H9 (cell line): Measurements from ENCODE around the gene TRIOBP. TPM values are rescaled to one million over a fixed set of nuclear protein-coding genes. Genes with fewer than 3 reads are reported as not detected.

ENCODE experiments used
- DNase-seq: peaks from one replicate; pipeline ENCODE4 v3.0.0-alpha.2; 2017
- H2AFZ ChIP-seq: one replicate; pipeline ENCODE4 v1.6.1; 2013; ENCODE audit warnings: mild to moderate bottlenecking, low read length, control low read depth, moderate library complexity
- H2AK5ac ChIP-seq: 2 replicates; pipeline ENCODE4 v1.6.1; 2013; ENCODE audit warnings: low read length, control low read depth, mixed read lengths; ENCODE audit not compliant: insufficient read length
- H2BK120ac ChIP-seq: one replicate; pipeline ENCODE4 v1.6.1; 2013; ENCODE audit warnings: low read depth, mild to moderate bottlenecking, low read length, control low read depth, inconsistent platforms; ENCODE audit not compliant: poor library complexity, severe bottlenecking
- H2BK12ac ChIP-seq: 2 replicates; pipeline ENCODE4 v1.6.1; 2013; ENCODE audit warnings: low read length, control low read depth, mixed read lengths, low read depth; ENCODE audit not compliant: insufficient read length
- H2BK15ac ChIP-seq: 2 replicates; pipeline ENCODE4 v1.6.1; 2013; ENCODE audit warnings: low read depth, low read length, control low read depth
- H2BK20ac ChIP-seq: one replicate; pipeline ENCODE4 v1.6.1; 2013; ENCODE audit warnings: low read depth, mild to moderate bottlenecking, low read length, control low read depth, inconsistent platforms; ENCODE audit not compliant: poor library complexity, severe bottlenecking
- H2BK5ac ChIP-seq: 2 replicates; pipeline ENCODE4 v1.6.1; 2013; ENCODE audit warnings: low read length, control low read depth, mixed read lengths; ENCODE audit not compliant: insufficient read length
- H3K14ac ChIP-seq: 2 replicates; pipeline ENCODE4 v1.6.1; 2013; ENCODE audit warnings: low read length, control low read depth; ENCODE audit not compliant: insufficient read depth
- H3K18ac ChIP-seq: 2 replicates; pipeline ENCODE4 v1.6.1; 2013; ENCODE audit warnings: low read depth, mild to moderate bottlenecking, mixed read lengths, low read length, control low read depth; ENCODE audit not compliant: insufficient read length
- H3K23ac ChIP-seq: 2 replicates; pipeline ENCODE4 v1.6.1; 2013; ENCODE audit warnings: low read length, control low read depth, mixed read lengths, low read depth; ENCODE audit not compliant: insufficient read length
- H3K23me2 ChIP-seq: 2 replicates; pipeline ENCODE4 v1.6.1; 2013; ENCODE audit warnings: low read depth, mild to moderate bottlenecking, mixed read lengths, low read length, control low read depth; ENCODE audit not compliant: insufficient read length, poor library complexity, severe bottlenecking
- H3K27ac ChIP-seq: 2 replicates; pipeline ENCODE4 v1.5.1; 2013; ENCODE audit warnings: low read length, control low read depth, mixed read lengths, low read depth; ENCODE audit not compliant: insufficient read length
- H3K27me3 ChIP-seq: 2 replicates; pipeline ENCODE4 v1.6.1; 2013; ENCODE audit warnings: low read length, control low read depth, inconsistent platforms; ENCODE audit not compliant: insufficient read depth
- H3K4ac ChIP-seq: 2 replicates; pipeline ENCODE4 v1.6.1; 2013; ENCODE audit warnings: low read depth, mild to moderate bottlenecking, control low read depth, inconsistent platforms, low read length, moderate library complexity
- H3K4me1 ChIP-seq: 2 replicates; pipeline ENCODE4 v1.6.1; 2013; ENCODE audit warnings: low read length, control low read depth, inconsistent platforms; ENCODE audit not compliant: insufficient read depth
- H3K4me2 ChIP-seq: 2 replicates; pipeline ENCODE4 v1.6.1; 2013; ENCODE audit warnings: low read length, control low read depth, mixed read lengths; ENCODE audit not compliant: insufficient read length, insufficient read depth
- H3K56ac ChIP-seq: 2 replicates; pipeline ENCODE4 v1.6.1; 2013; ENCODE audit warnings: low read depth, mild to moderate bottlenecking, mixed read lengths, low read length, control low read depth; ENCODE audit not compliant: insufficient read length
- H3K79me1 ChIP-seq: 2 replicates; pipeline ENCODE4 v1.6.1; 2013; ENCODE audit warnings: low read depth, mild to moderate bottlenecking, moderate library complexity, low read length, control low read depth, inconsistent platforms; ENCODE audit not compliant: insufficient read depth, poor library complexity, severe bottlenecking
- H3K79me2 ChIP-seq: 2 replicates; pipeline ENCODE4 v1.6.1; 2013; ENCODE audit warnings: low read length, control low read depth, inconsistent platforms; ENCODE audit not compliant: insufficient read depth
- H3K9ac ChIP-seq: 2 replicates; pipeline ENCODE4 v1.6.1; 2013; ENCODE audit warnings: low read length, control low read depth, mixed read lengths; ENCODE audit not compliant: insufficient read length; ENCODE audit errors: extremely low read depth
- H3K9me3 ChIP-seq: one replicate; pipeline ENCODE4 v1.6.1; 2013; ENCODE audit warnings: low read depth, low read length, inconsistent platforms; ENCODE audit not compliant: control insufficient read depth
- H3T11ph ChIP-seq: one replicate; pipeline ENCODE4 v1.6.1; 2013; ENCODE audit warnings: mild to moderate bottlenecking, low read length, control low read depth, inconsistent platforms
- H4K20me1 ChIP-seq: one replicate; pipeline ENCODE4 v1.6.1; 2013; ENCODE audit not compliant: control insufficient read depth, insufficient read length, insufficient read depth
- H4K5ac ChIP-seq: 2 replicates; pipeline ENCODE4 v1.6.1; 2013; ENCODE audit warnings: low read depth, mild to moderate bottlenecking, mixed read lengths, low read length, control low read depth; ENCODE audit not compliant: insufficient read length
- H4K8ac ChIP-seq: replicated peaks from 2 replicates; pipeline ENCODE4 v1.6.1; 2013; ENCODE audit warnings: low read length, control low read depth, mixed read lengths, low read depth; ENCODE audit not compliant: insufficient read length
- H4K91ac ChIP-seq: 2 replicates; pipeline ENCODE4 v1.6.1; 2013; ENCODE audit warnings: low read depth, mild to moderate bottlenecking, moderate library complexity, mixed read lengths, low read length, control low read depth; ENCODE audit not compliant: insufficient read length
- H3K27ac Mint-ChIP-seq, 3 experiments: 2 replicates in 2 of 3; 3 replicates in 1 of 3; pipeline ENCODE4 v1.8.0; 2020 to 2021; ENCODE audit warnings: mixed read lengths in 3 of 3, mild to moderate bottlenecking in 1 of 3, moderate library complexity in 1 of 3
- H3K27me3 Mint-ChIP-seq: 2 replicates; pipeline ENCODE4 v1.8.0; 2021; ENCODE audit warnings: low read depth, mild to moderate bottlenecking, moderate library complexity, mixed read lengths
- H3K36me3 Mint-ChIP-seq, 3 experiments: 2 replicates in 2 of 3; 3 replicates in 1 of 3; pipeline ENCODE4 v1.8.0; 2020 to 2021; ENCODE audit warnings: low read depth in 3 of 3, mixed read lengths in 3 of 3; ENCODE audit not compliant: insufficient read depth in 1 of 3
- H3K4me1 Mint-ChIP-seq, 2 experiments: 2 replicates each; pipeline ENCODE4 v1.8.0; 2020; ENCODE audit warnings: mixed read lengths in 2 of 2
- H3K4me3 Mint-ChIP-seq, 2 experiments: 2 replicates in 1 of 2; 3 replicates in 1 of 2; pipeline ENCODE4 v1.8.0; 2020 to 2021; ENCODE audit warnings: mild to moderate bottlenecking in 2 of 2, mixed read lengths in 2 of 2, moderate library complexity in 1 of 2
- H3K9me3 Mint-ChIP-seq, 2 experiments: 2 replicates in 1 of 2; 3 replicates in 1 of 2; pipeline ENCODE4 v1.8.0; 2020; ENCODE audit warnings: mild to moderate bottlenecking in 2 of 2, mixed read lengths in 2 of 2, moderate library complexity in 1 of 2
- CTCF ChIP-seq: fragments of 200-600 bp; sonication (generic); conservative IDR thresholded peaks from 3 replicates; pipeline ENCODE4 v1.8.0; 2021; ENCODE audit warnings: antibody characterized with exemption, mild to moderate bottlenecking
- WGBS: extraction: QIAGEN DNeasy Blood & Tissue Kit; methylation state at CpG from one replicate; pipeline ENCODE4 v1.1.7; 2013; ENCODE audit warnings: missing lambda C conversion rate, low lambda C conversion rate, mixed read lengths; ENCODE audit not compliant: insufficient read length; ENCODE audit errors: extremely low coverage; 5-methylcytosine and 5-hydroxymethylcytosine counted together
- total RNA-seq: library from RNA; stranded (reverse); gene quantifications from 2 replicates; pipeline ENCODE4 v1.2.1, GENCODE V29; 2021

Gene TRIOBP
- total RNA-seq, 1 experiment from 2014 or later: 52.7 TPM

- no peak overlapping the region for H3K56ac ChIP-seq
- H3K18ac ChIP-seq: no peak overlapping the region
- no peak overlapping the region for H4K91ac ChIP-seq
- Mint-ChIP-seq H3K9me3 (no peaks in the 10 kb centered on the region), H3K27ac (no peak overlapping the region; a peak in 1 of 7 replicates), H3K36me3 (peaks cover 27 to 65% (median 60%) of the 10 kb centered on the region in 3 experiments), H3K27me3 (no peaks in the 10 kb centered on the region), H3K4me1 (peaks cover 0 to 4% of the 10 kb centered on the region in 2 experiments; a peak in 2 of 4 replicates), H3K4me3 (no peak overlapping the region)
- H3K9ac ChIP-seq: no peak overlapping the region
- H3K14ac ChIP-seq: no peak overlapping the region
- H3K79me2 ChIP-seq: no peaks in the 10 kb centered on the region
- H2BK20ac ChIP-seq: no peak overlapping the region
- no peak overlapping the region for H3K4ac ChIP-seq
- no peak overlapping the region for H2BK5ac ChIP-seq
- no peak overlapping the region for H2AK5ac ChIP-seq
- no peaks in the 10 kb centered on the region for H3K79me1 ChIP-seq
- H3K23ac ChIP-seq: no peak overlapping the region
- no peak overlapping the region for H3T11ph ChIP-seq
- TF ChIP-seq CTCF: no peak
- H2AFZ ChIP-seq: no peak overlapping the region
- H3K9me3 ChIP-seq: no peaks in the 10 kb centered on the region
- WGBS: no CpG with 5 or more reads among the region's 10 CpGs
- no peak overlapping the region for H2BK120ac ChIP-seq
- H3K27ac ChIP-seq: no peak overlapping the region
- H2BK15ac ChIP-seq: no peak overlapping the region
- H4K5ac ChIP-seq: no peak overlapping the region
- no peak overlapping the region for H4K8ac ChIP-seq
- no peaks in the 10 kb centered on the region for H3K4me1 ChIP-seq
- no peaks in the 10 kb centered on the region for H3K27me3 ChIP-seq
- no peak overlapping the region for H3K4me2 ChIP-seq
- no peaks in the 10 kb centered on the region for H4K20me1 ChIP-seq
- no peak overlapping the region for H2BK12ac ChIP-seq
- no peaks in the 10 kb centered on the region for H3K23me2 ChIP-seq
- no peak for DNase-seq
Measured at GRCh38 chr22:37711490-37711889, 14.6 kb downstream of the TRIOBP start.
